Fibroblast of the aortic adventitia (primary cell): ENCODE measurements around the gene CDH22. TPM values are rescaled to one million over a fixed set of nuclear protein-coding genes. Genes with fewer than 3 reads are reported as not detected.

Source experiments
- DNase-seq: peaks from one replicate; pipeline ENCODE4 v3.0.0-alpha.2; 2010; ENCODE audit warnings: low read depth
- H3K4me3 ChIP-seq: 2 replicates; pipeline ENCODE4 v1.5.1; 2011; ENCODE audit warnings: low read depth, mild to moderate bottlenecking, control low read depth, low read length, moderate library complexity
- CTCF ChIP-seq: IDR thresholded peaks from 2 replicates; pipeline ENCODE4 v1.5.1; 2011; ENCODE audit warnings: mild to moderate bottlenecking, low read length, control low read depth, inconsistent platforms; ENCODE audit not compliant: insufficient read depth
- total RNA-seq: library from RNA; depleted of rRNA; stranded (reverse); fragments of >200 nt; gene quantifications from 2 replicates; pipeline ENCODE4 v1.2.3, GENCODE V29; 2012; ENCODE audit warnings: low replicate concordance

CDH22 gene
- total RNA-seq, 1 donor = not detected

GRCh38 chr20:46148313-46149208 lies 159.7 kb downstream of the CDH22 start:
- no peak for TF ChIP-seq CTCF
- no peak for DNase-seq
- H3K4me3 ChIP-seq = no peak overlapping the region

- H3K4me3 ChIP-seq = no peak overlapping the region
- DNase-seq = no peak
- TF ChIP-seq CTCF = no peak
These were observed 162.6 kb downstream of the CDH22 start for GRCh38 chr20:46145713-46146112.

- DNase-seq = no peak
- no peak overlapping the region for H3K4me3 ChIP-seq
- TF ChIP-seq CTCF = no peak
These were observed 163.8 kb downstream of the CDH22 start for GRCh38 chr20:46144432-46145025.

GRCh38 chr20:46142124-46142523 lies 166.2 kb downstream of the CDH22 start:
- no peak for DNase-seq
- no peak overlapping the region for H3K4me3 ChIP-seq
- TF ChIP-seq CTCF = no peak

- H3K4me3 ChIP-seq = no peak overlapping the region
- TF ChIP-seq CTCF = no peak
- no peak for DNase-seq
These were observed 168.3 kb downstream of the CDH22 start for GRCh38 chr20:46139908-46140482.

- no peak for TF ChIP-seq CTCF
- H3K4me3 ChIP-seq = no peak overlapping the region
- no peak for DNase-seq
These were observed 168.9 kb downstream of the CDH22 start for GRCh38 chr20:46139266-46139889.
